Prostate gland (tissue), 2 donors: ENCODE measurements around the gene TRIM7.

Experiments
- CTCF ChIP-seq, 4 experiments: fragments of 200-600 bp in 2 of 4; fragments of 450-650 bp in 2 of 4; sonication (generic) in 2 of 4; IDR thresholded peaks; 1 replicate in 3 of 4; 2 replicates in 1 of 4; pipeline ENCODE4 v1.5.1; 2016 to 2019; ENCODE audit warnings: antibody characterized with exemption in 4 of 4, mild to moderate bottlenecking in 2 of 4, moderate library complexity in 2 of 4
- POLR2A ChIP-seq: fragments of 450-650 bp; IDR thresholded peaks from one replicate; pipeline ENCODE4 v1.6.1; 2016; ENCODE audit warnings: antibody characterized with exemption, mild to moderate bottlenecking

GRCh38 chr5:181205761-181206649, 1.0 kb upstream of the TRIM7 start:
- no peak for TF ChIP-seq CTCF (IDR thresholded peaks at IDR 0.05)
- no peak for TF ChIP-seq POLR2A
